SW480 (cell line): Measurements from ENCODE around the gene CDH23.
A peak's percentile ranks its signal among the peaks of the same experiment; 100 is the strongest.

Source experiments
- DNase-seq: peaks from one replicate; pipeline ENCODE4 v3.0.0-alpha.2; 2016; ENCODE audit warnings: low spot score

The CDH23 gene

DNA sequence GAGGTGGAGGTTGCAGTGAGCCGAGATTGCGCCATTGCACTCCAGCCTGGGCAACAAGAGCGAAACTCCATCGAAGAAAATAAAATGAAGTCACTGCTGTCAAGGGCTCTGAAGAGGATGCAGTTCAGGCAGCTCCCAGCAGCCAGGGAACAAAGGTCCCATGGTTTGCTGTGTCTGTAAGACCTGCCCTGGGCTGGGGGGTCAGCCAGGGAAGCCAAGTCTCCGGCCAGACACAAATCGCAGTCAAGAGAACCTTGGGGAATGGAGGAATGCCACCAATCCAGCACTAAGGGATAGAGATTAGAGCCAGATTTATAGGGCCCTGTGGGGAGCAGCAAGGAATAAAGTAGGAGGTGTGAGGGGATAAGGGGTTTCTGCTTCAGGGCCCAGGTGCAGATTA lies 405.5 kb downstream of the CDH23 start:
- no peak for DNase-seq

DNA sequence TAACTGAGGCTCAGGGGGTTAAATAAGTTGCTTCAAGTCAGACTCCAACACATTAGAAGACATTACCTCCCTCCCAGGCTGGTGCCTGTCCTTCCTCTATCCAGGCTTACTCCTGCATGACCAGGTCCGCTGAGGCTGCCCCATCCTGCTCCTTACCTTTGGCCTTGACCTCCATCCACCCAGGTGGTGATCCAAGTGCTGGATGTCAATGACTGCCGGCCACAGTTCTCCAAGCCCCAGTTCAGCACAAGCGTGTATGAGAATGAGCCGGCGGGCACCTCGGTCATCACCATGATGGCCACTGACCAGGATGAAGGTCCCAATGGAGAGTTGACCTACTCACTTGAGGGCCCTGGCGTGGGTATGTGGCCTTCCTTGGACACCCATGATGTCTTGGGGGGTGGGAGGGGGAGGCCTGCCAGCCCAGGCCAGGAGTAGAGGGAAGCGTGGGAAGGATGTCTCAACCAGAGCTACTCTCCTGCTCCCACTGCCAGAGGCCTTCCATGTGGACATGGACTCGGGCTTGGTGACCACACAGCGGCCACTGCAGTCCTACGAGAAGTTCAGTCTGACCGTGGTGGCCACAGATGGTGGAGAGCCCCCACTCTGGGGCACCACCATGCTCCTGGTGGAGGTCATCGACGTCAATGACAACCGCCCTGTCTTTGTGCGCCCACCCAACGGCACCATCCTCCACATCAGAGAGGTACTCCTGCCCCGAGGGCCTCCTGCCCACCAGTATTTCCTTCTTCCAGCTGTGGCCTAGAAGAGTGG lies 406.2 kb downstream of the CDH23 start:
- DNase-seq: no peak

DNA sequence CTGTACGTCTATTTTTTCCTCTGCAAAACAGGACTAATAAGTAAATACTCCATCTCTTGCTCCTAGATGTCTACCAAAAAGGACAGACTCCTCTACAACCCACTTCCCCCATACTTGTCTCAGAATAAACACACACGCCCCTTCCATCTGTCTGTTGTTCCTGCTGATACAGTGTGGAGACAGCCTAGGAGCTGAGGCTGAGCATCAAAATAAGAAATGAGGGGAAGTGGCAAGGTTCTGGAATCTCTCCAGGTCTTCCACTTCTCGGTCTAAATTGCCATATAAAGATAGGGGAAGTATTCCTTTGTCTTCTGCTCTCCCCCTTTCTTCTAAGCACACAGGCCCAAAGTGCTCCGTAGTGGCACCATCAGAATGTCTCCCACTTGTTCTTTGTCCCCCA lies 407.4 kb downstream of the CDH23 start:
- no peak for DNase-seq

DNA sequence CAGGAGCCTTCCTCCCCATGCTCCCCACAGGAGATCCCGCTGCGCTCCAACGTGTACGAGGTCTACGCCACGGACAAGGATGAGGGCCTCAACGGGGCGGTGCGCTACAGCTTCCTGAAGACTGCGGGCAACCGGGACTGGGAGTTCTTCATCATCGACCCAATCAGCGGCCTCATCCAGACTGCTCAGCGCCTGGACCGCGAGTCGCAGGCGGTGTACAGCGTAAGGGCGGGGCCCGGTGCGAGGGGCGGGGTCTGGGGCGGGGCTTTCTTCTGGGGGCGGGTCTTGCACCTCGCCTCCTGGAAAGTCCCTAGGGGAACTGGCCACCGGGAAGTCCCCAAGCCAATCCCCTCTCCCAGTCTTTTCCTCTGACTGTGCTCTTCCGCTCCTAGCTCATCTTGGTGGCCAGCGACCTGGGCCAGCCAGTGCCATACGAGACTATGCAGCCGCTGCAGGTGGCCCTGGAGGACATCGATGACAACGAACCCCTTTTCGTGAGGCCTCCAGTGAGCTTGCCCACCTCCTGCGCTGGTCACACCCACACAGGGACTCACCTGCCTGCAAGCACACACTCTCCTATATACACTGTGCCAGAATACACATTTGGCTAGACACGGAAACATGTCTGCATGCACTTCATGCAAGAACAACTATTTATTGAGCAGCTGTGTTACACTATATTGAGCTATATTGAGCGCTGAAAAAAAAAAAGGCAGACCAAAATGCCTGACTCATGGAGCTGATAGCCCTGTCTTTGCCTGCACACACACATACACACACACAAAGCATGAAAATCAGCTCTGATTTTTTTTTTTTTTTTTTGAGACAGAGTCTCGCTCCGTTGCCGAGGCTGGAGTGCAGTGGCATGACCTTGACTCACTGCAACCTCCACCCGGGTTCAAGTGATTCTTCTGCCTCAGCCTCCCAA lies 409.3 kb downstream of the CDH23 start:
- DNase-seq: no peak

DNA sequence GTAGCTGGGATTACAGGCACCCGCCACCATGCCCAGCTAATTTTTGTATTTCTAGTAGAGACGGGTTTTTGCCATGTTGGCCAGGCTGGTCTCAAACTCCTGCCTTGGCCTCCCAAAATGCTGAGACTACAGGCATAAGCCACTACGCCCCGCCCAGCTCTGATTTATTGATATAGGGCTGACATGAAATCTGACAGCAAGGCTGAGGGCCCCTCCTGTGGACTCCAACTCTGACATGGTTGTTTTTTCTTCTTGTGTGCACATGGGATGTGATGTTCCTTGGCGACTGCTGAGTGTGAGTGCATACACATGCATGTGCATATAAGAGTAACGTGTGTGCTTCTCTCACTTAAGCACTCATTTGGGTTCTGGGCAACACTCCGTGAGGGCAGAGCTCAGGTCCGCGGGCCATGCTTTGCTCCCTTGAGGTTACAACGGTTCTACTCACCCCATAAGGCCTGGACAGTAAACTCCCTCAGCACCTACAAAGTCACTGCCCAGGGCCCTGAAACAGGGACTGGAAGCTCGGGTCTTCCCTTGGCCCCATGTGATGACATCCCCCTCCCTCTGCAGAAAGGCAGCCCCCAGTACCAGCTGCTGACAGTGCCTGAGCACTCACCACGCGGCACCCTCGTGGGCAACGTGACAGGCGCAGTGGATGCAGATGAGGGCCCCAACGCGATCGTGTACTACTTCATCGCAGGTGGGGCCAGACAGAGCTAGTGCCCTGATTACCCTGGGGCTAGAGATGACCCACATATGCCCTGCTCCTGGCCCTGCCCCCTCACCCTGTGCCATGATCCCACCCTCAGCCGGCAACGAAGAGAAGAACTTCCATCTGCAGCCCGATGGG lies 410.2 kb downstream of the CDH23 start:
- DNase-seq: no peak

DNA sequence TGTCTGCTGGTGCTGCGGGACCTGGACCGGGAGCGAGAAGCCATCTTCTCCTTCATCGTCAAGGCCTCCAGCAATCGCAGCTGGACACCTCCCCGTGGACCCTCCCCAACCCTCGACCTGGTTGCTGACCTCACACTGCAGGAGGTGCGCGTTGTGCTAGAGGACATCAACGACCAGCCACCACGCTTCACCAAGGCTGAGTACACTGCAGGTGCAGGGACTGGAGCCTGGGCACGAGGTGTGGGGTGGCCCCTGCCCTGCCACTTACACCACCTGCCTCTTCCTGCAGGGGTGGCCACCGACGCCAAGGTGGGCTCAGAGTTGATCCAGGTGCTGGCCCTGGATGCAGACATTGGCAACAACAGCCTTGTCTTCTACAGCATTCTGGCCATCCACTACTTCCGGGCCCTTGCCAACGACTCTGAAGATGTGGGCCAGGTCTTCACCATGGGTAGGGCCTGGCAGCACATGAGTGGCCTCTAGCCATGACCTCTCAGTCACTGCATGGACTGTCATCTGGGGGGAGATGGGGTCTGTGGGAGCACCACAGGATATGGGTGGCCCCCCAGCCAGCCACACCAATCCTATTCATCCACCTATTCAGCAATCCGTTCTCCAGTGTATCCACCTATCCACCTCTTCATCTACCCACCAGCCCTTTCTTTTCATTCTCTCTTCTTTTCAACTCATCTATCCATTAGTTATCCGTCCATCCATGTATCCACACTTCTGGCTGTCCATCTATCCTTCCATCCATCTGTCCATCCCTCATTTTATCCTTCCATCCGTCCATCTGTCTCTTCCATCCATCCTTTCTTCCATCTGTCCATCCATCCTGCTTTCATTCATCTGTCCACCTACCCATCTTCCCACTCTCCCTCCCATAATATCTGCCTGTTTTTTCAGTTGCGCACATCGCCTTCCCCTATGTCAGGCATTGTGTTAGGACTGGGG lies 411.1 kb downstream of the CDH23 start:
- DNase-seq: no peak

DNA sequence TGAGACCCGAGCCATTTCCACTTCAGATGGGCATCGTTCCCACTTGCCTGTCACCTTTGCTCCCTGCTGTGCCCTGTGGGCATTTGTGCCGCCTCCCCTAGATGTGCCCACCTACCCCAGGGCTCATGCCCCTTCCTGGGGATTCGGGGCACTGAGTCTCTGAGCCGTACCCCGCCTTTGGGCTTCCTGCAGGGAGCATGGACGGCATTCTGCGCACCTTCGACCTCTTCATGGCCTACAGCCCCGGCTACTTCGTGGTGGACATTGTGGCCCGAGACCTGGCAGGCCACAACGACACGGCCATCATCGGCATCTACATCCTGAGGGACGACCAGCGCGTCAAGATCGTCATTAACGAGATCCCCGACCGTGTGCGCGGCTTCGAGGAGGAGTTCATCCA lies 412.9 kb downstream of the CDH23 start:
- no peak for DNase-seq

DNA sequence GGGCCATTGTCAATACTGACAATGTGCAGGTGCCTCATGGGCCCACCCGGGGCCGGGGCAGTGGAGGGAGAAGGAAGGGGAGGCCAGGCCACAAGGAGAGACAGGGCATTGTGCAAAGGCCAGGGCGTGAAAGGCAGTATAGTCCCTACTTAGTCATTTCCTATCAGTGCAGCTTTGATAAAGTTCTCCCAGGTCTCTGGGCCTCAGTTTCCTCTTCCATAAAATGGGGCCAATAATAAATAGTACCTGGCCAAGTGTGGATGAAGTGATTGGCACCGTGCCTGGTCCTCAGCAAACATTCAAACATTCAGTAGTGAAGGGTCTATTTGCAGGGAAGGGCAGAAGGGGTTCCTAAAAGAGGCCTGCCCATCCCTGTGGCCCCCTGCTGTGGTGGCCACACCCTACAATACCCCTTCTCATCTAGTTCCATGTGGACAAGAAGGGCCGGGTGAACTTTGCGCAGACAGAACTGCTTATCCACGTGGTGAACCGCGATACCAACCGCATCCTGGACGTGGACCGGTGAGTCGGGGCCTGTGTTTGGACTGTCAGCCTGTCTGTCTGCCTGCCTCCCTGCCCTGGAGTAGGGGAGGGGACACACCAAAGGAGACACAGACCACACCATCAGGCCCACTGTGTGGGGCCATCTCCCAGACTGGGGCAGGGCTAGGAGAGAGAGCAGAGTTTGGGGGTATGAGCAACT lies 413.5 kb downstream of the CDH23 start:
- DNase-seq: no peak

DNA sequence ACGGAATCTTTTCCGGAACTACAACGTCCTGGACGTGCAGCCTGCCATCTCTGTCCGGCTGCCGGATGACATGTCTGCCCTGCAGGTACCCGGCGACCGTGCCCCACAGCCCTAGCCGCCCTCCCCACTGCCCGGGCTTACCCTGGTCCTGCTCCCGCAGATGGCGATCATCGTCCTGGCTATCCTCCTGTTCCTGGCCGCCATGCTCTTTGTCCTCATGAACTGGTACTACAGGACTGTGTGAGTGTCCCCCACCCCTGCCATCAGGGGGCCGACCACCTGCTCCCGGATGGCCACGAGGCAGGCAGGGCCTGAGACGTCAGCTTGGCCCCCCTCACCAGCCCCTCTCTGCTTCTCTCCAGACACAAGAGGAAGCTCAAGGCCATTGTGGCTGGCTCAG lies 414.6 kb downstream of the CDH23 start:
- DNase-seq: no peak

DNA sequence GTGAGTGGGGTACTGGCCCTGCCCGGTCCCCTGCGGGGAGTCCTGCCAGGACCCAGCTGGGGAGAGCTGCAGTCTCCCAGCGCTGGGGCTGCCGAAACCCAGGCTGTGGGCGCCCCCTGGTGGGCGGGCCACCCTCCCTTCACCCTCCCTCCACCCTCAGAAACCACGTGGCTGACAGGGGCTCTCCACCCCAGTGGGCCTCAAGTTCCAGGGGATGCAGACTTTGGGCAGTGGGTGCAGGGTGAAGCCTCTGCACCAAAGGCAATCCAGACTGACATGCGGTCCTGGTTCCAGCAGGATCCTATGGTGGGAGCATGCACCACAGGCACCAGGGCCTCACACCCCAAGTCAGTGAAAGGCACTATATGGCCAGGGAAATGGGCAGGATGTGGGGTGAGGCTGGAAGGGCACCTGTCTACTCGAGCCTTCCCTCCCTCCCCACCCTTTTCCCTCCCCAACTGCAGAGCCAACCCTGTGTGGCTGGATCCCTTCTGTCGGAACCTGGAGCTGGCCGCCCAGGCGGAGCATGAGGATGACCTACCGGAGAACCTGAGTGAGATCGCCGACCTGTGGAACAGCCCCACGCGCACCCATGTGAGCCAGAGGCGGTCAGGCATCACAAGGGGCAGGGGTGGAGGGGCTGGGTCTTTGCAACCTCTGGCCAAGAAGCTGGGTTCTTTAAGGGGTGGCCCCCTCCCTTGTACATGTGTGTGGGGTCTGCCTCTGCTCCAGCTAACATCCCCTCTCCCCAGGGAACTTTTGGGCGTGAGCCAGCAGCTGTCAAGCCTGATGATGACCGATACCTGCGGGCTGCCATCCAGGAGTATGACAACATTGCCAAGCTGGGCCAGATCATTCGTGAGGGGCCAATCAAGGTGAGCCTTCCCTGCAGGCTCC lies 415.5 kb downstream of the CDH23 start:
- DNase-seq: peak; percentile 27

DNA sequence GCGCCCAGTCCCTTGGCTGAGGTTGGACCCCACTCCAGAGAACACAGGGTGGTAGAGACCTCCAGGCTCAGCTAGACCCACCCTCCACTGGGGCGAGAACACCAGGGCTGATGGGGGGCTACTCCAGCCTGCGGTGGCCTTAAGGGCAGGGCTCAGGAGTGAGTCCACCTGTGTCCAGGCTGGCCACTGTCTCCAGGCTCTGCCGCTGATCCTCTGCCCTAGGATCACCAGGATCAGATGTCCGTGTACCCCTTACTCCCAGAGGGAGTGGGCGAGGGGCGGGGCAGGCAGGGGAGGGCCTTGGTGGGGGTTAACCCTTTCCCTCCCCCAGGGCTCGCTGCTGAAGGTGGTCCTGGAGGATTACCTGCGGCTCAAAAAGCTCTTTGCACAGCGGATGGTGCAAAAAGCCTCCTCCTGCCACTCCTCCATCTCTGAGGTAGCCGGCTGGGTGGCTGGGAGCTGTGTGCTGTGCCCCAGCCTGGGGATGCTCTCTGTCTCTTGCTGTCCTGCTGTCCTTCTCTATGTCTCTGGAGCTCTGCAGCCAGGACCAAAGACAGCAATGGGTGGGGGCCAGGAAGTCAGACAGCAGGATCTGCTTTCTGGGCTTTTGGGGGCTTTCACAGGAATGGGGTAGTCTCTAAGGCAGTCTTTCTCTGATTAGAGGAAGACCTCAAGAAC lies 416.3 kb downstream of the CDH23 start:
- DNase-seq: no peak

DNA sequence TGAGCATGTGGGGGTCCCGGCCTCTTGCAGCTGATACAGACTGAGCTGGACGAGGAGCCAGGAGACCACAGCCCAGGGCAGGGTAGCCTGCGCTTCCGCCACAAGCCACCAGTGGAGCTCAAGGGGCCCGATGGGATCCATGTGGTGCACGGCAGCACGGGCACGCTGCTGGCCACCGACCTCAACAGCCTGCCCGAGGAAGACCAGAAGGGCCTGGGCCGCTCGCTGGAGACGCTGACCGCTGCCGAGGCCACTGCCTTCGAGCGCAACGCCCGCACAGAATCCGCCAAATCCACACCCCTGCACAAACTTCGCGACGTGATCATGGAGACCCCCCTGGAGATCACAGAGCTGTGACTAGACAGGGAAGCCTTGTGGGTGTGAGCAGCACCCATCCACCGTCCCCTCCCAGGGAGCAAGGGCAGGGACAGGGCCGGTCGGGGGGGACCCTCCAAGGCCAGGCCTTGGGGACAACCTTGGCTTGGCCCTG lies 418.2 kb downstream of the CDH23 start:
- no peak for DNase-seq

DNA sequence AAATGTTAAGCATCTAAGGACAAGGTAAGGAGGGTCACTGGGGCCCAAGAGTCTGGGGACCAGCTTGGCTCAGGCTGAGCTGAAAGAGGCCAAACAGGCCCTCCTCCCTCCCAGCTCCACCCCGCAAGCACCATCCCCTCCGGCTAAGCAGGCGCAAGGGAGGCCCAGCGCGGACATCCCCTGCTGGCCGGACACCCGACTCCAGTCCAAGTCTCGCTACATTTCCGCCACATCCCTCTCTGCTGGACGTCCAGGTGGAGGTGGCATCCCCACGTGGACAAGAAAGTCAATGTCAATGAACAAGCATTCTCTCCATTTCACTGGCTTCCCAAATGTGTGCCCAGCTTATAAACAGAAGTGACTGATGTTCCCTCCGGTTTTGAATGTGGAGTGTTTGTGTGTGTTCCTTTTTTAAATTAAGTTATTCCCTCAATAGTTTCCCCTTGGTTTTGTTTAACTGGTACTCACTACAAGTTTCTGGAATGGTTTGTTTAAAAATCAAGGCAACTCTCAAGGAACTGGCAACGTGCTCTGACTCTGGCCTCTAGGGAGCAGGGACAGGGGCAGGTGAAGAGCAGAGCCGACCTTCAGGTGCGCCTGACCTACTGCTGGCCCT lies 418.9 kb downstream of the CDH23 start:
- no peak for DNase-seq

DNA sequence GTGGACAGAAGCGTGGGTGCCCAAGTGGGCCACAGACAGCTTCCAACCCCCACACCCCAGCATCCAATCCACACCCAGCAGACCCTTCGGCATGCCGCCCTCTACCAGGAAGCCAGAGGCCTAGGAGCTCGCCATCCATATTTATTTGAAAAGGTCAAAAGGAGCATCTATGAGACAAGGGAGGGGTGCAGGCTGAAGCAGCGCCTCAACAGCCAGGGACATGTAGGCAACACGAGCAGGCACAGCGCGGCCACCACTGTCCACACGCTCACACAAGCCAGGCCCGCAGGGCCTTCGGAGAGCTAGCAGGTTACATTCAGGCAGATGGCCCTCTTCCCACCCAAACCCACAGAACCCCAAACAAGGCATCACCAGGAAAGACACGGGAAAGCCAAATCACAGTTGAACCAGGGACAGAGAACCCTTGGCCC lies 419.7 kb downstream of the CDH23 start:
- no peak for DNase-seq

DNA sequence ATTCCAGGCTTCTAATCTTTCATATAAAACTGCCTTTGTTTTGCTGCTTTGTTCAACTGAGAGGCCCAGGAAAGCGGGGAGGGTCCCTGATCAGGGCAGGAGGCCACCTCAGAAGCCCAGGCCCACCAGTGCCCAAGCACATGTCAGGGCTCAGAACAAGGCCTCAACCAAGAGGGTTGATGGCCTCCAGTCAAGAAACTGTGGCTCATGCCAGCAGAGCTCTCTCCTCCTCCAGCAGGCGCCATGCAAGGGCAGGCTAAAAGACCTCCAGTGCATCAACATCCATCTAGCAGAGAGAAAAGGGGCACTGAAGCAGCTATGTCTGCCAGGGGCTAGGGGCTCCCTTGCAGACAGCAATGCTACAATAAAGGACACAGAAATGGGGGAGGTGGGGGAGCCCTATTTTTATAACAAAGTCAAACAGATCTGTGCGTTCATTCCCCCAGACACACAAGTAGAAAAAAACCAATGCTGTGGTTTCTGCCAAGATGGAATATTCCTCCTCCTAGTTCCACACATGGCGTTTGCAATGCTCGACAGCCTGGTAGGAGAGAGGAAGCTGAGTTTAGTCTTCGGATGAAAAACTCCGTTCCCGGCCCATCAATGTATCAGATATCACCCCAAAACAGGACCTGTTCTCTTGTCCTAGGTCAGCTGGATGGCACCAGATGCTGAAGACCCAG lies 420.4 kb downstream of the CDH23 start:
- DNase-seq: no peak

DNA sequence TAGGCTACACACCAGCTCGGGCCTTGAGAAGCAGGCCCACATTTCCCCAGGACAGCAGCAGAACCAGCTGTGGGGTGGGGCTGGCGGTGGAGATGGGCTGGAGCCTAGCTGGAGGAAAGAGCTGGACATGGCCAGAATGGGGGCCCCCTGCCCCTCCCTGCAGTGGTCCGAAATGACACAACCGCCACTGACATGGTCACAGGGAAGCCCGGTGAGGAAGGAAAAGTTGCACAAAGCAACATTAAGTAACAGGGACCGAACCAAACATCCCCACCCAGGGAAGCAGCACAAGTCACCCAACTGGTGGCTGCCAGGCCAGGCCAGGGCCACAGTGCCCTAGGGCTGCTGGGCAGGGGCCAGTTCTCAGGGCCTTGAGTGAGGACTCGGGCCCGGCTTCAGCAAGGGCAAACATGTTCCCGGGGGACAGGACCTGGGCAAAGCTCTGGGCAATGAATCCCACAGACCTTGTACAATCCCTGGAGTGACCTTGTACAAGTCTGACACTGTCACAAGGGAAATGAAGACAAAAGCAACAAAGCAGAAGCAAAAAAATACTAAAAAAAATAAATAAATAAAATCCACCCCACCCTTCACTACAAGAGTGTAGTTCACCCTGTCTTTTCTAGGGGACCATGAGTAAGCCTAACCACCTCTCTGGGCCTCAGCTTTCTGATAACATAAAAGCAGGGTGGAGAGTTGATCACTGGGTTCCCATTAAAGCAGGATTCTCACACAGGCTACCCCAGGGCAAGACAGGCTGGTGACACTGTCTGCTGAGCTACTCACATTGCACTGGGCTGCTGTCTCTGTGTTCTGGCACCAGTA lies 421.3 kb downstream of the CDH23 start:
- DNase-seq: no peak
